ENCODE measurements around the gene KLHL13. TPM values are rescaled to one million over a fixed set of nuclear protein-coding genes. Genes with fewer than 3 reads are reported as not detected.

KLHL13 gene
- total RNA-seq, 1 donor from 2014 or later, result 5.6 TPM

- H3K9me3 Mint-ChIP-seq (ENCODE audit: unreplicated experiment), result no peaks in the 10 kb centered on the region
- H3K4me2 ChIP-seq (ENCODE audit: low read length), result no peak overlapping the region
- H3K9me3 ChIP-seq (ENCODE audit: insufficient read depth, low read depth, low read length), result no peaks in the 10 kb centered on the region
- H3K79me2 ChIP-seq (ENCODE audit: insufficient read depth, low read length), result no peaks in the 10 kb centered on the region
- TF ChIP-seq CTCF (IDR thresholded peaks at IDR 0.05; ENCODE audit: insufficient read depth, low read depth, low read length) (no peak), EZH2 (IDR thresholded peaks at IDR 0.05; ENCODE audit: insufficient read depth, low read length) (no peak)
- DNase-seq (ENCODE audit: low read depth) (no peak), FAIRE-seq (no peak)
- H2AFZ ChIP-seq (ENCODE audit: low read depth, low read length), result no peak overlapping the region
- no peak overlapping the region for H3K27ac ChIP-seq (ENCODE audit: low read depth, low read length)
- H3K27me3 Mint-ChIP-seq (ENCODE audit: low read depth, unreplicated experiment), result no peaks in the 10 kb centered on the region
- no peaks in the 10 kb centered on the region for H3K4me1 ChIP-seq (ENCODE audit: insufficient read depth, low read length)
- H4K20me1 ChIP-seq (ENCODE audit: insufficient read depth, low read length), result no peaks in the 10 kb centered on the region
- no peaks in the 10 kb centered on the region for H3K36me3 ChIP-seq (ENCODE audit: insufficient read depth, low read length)
- H3K4me3 ChIP-seq (ENCODE audit: insufficient read depth, low read depth, low read length), result no peak overlapping the region
- no peaks in the 10 kb centered on the region for H3K4me1 Mint-ChIP-seq (ENCODE audit: low read depth, unreplicated experiment)
- no peak overlapping the region for H3K4me3 Mint-ChIP-seq (ENCODE audit: unreplicated experiment)
- no peaks in the 10 kb centered on the region for H3K36me3 Mint-ChIP-seq (ENCODE audit: low read depth, unreplicated experiment)
- no peaks in the 10 kb centered on the region for H3K27me3 ChIP-seq (ENCODE audit: insufficient read depth, low read length)
- H3K9ac ChIP-seq (ENCODE audit: low read length), result no peak overlapping the region
- no peak overlapping the region for H3K27ac Mint-ChIP-seq (ENCODE audit: unreplicated experiment)
Measured at GRCh38 chrX:118143578-118143977, 27.0 kb upstream of the KLHL13 start.

- no peaks in the 10 kb centered on the region for H3K9me3 ChIP-seq (ENCODE audit: insufficient read depth, low read depth, low read length)
- no peak overlapping the region for H2AFZ ChIP-seq (ENCODE audit: low read depth, low read length)
- H3K4me1 ChIP-seq (ENCODE audit: insufficient read depth, low read length), result no peaks in the 10 kb centered on the region
- no peaks in the 10 kb centered on the region for H3K36me3 Mint-ChIP-seq (ENCODE audit: low read depth, unreplicated experiment)
- H3K27ac Mint-ChIP-seq (ENCODE audit: unreplicated experiment), result no peak overlapping the region
- no peaks in the 10 kb centered on the region for H4K20me1 ChIP-seq (ENCODE audit: insufficient read depth, low read length)
- TF ChIP-seq EZH2 (IDR thresholded peaks at IDR 0.05; ENCODE audit: insufficient read depth, low read length) (no peak), CTCF (IDR thresholded peaks at IDR 0.05; ENCODE audit: insufficient read depth, low read depth, low read length) (no peak)
- H3K79me2 ChIP-seq (ENCODE audit: insufficient read depth, low read length), result no peaks in the 10 kb centered on the region
- DNase-seq (ENCODE audit: low read depth) (no peak), FAIRE-seq (no peak)
- H3K36me3 ChIP-seq (ENCODE audit: insufficient read depth, low read length), result no peaks in the 10 kb centered on the region
- no peaks in the 10 kb centered on the region for H3K27me3 ChIP-seq (ENCODE audit: insufficient read depth, low read length)
- no peak overlapping the region for H3K4me3 Mint-ChIP-seq (ENCODE audit: unreplicated experiment)
- H3K9me3 Mint-ChIP-seq (ENCODE audit: unreplicated experiment), result no peaks in the 10 kb centered on the region
- no peaks in the 10 kb centered on the region for H3K4me1 Mint-ChIP-seq (ENCODE audit: low read depth, unreplicated experiment)
- H3K9ac ChIP-seq (ENCODE audit: low read length), result no peak overlapping the region
- no peaks in the 10 kb centered on the region for H3K27me3 Mint-ChIP-seq (ENCODE audit: low read depth, unreplicated experiment)
- H3K27ac ChIP-seq (ENCODE audit: low read depth, low read length), result no peak overlapping the region
- H3K4me2 ChIP-seq (ENCODE audit: low read length), result no peak overlapping the region
- H3K4me3 ChIP-seq (ENCODE audit: insufficient read depth, low read depth, low read length), result no peak overlapping the region
Measured at GRCh38 chrX:118131336-118131735, 14.7 kb upstream of the KLHL13 start.

- Histone ChIP-seq H4K20me1 (ENCODE audit: insufficient read depth, low read length) (no peaks in the 10 kb centered on the region), H2AFZ (ENCODE audit: low read depth, low read length) (no peak overlapping the region), H3K4me2 (ENCODE audit: low read length) (no peak overlapping the region), H3K4me3 (ENCODE audit: insufficient read depth, low read depth, low read length) (no peak overlapping the region), H3K79me2 (ENCODE audit: insufficient read depth, low read length) (no peaks in the 10 kb centered on the region), H3K27ac (ENCODE audit: low read depth, low read length) (no peak overlapping the region), H3K27me3 (ENCODE audit: insufficient read depth, low read length) (no peaks in the 10 kb centered on the region), H3K36me3 (ENCODE audit: insufficient read depth, low read length) (no peaks in the 10 kb centered on the region), H3K9ac (ENCODE audit: low read length) (no peak overlapping the region), H3K9me3 (ENCODE audit: insufficient read depth, low read depth, low read length) (no peaks in the 10 kb centered on the region), H3K4me1 (ENCODE audit: insufficient read depth, low read length) (no peaks in the 10 kb centered on the region)
- no peaks in the 10 kb centered on the region for H3K4me1 Mint-ChIP-seq (ENCODE audit: low read depth, unreplicated experiment)
- peak; percentile 71 for FAIRE-seq
- H3K36me3 Mint-ChIP-seq (ENCODE audit: low read depth, unreplicated experiment), result no peaks in the 10 kb centered on the region
- TF ChIP-seq EZH2 (IDR thresholded peaks at IDR 0.05; ENCODE audit: insufficient read depth, low read length) (no peak), CTCF (IDR thresholded peaks at IDR 0.05; ENCODE audit: insufficient read depth, low read depth, low read length) (no peak)
- no peaks in the 10 kb centered on the region for H3K9me3 Mint-ChIP-seq (ENCODE audit: unreplicated experiment)
- no peak for DNase-seq (ENCODE audit: low read depth)
- H3K27ac Mint-ChIP-seq (ENCODE audit: unreplicated experiment), result no peak overlapping the region
- no peak overlapping the region for H3K4me3 Mint-ChIP-seq (ENCODE audit: unreplicated experiment)
- no peaks in the 10 kb centered on the region for H3K27me3 Mint-ChIP-seq (ENCODE audit: low read depth, unreplicated experiment)
Measured at GRCh38 chrX:118129681-118130080, 13.1 kb upstream of the KLHL13 start.
